IPS-20b (cell line): ENCODE results near the gene ADCY6.

Experiments used
- H3K27ac ChIP-seq: one replicate; pipeline ENCODE4 v1.5.1; 2013; ENCODE audit warnings: low read length
- H3K27me3 ChIP-seq: 2 replicates; pipeline ENCODE4 v1.6.1; 2013; ENCODE audit warnings: mild to moderate bottlenecking, low read length, inconsistent platforms; ENCODE audit not compliant: insufficient read depth
- H3K36me3 ChIP-seq: 2 replicates; pipeline ENCODE4 v1.6.1; 2013; ENCODE audit warnings: low read depth, mild to moderate bottlenecking, inconsistent platforms, low read length, moderate library complexity; ENCODE audit not compliant: insufficient read depth
- H3K4me1 ChIP-seq: 2 replicates; pipeline ENCODE4 v1.6.1; 2013; ENCODE audit warnings: mild to moderate bottlenecking, control low read depth, inconsistent platforms, low read length, moderate library complexity; ENCODE audit not compliant: insufficient read depth
- H3K4me3 ChIP-seq: 2 replicates; pipeline ENCODE4 v1.5.1; 2013; ENCODE audit warnings: mild to moderate bottlenecking, low read length, inconsistent platforms
- H3K9ac ChIP-seq: 2 replicates; pipeline ENCODE4 v1.6.1; 2013; ENCODE audit warnings: low read depth, mild to moderate bottlenecking, inconsistent platforms, low read length, moderate library complexity
- H3K9me3 ChIP-seq: 2 replicates; pipeline ENCODE4 v1.6.1; 2013; ENCODE audit warnings: mild to moderate bottlenecking, low read depth, low read length, inconsistent platforms; ENCODE audit not compliant: insufficient read depth

The ADCY6 gene

DNA sequence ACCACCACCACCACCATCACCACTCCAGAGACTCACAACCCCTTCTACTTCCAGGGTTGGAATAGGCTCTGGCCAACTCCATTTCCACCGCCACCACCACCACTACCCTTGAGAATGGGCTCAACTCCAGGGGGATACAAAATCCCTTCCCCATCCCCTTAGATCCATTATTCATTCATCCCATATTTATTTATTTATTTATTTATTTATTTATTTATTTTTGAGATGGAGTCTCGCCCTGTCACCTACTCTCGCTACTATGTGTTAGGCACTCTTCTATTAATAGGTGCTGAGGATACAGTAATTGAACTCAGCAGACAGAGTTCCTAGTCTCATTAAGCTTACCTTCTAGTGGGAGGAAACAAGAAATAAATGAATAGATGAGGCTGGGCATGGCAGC is 4.8 kb upstream of the ADCY6 start:
- Histone ChIP-seq H3K27ac (no peak overlapping the region), H3K4me3 (no peak overlapping the region), H3K4me1 (peaks cover 5% of the 10 kb centered on the region; the same call in 1 of the 2 replicates), H3K27me3 (no peaks in the 10 kb centered on the region), H3K9ac (no peak overlapping the region), H3K36me3 (no peaks in the 10 kb centered on the region), H3K9me3 (no peaks in the 10 kb centered on the region)

DNA sequence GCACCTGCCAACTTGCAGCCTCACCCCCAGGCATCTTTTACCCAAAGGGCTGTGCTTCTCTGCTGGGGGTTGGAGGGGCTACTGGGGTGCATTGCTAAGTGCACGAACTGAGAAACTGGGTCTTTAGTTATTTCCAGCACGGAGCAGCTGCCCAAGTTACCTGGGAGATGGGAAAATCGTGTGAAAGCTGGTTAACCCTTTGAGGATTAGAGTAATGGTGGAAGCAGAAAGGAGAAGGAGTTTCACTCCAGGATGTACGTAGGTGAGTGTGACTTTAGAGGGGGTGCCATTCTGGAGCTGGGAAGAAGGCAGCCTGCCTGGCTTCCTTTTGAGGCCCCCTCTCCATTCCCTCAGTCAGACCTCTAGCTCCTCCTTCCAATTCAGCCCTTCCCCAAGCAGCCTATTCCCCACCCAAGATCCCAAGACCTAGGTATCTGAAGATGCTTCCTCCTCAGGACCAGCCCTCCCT is 1.0 kb upstream of the ADCY6 start:
- Histone ChIP-seq H3K4me3 (peak overlapping the region; percentile 78; the same call in 1 of the 2 replicates), H3K27ac (no peak overlapping the region)

DNA sequence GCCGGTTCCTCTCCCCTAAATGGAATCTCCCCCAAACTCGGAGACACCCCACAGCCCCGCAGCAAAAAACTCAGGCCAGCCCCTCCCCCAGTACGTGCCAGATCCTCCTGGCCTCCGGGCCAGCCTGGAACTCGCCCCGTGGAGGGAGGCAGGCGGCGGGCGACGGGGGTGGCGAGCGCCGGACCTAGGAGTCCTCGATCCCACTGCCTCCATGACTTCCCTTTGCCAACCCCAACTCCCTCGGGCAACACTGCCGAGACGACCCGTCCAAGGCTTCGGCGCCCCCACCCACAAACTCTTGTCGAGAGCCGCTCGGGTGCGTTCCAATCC is 400 bp downstream of the ADCY6 start:
- no peaks in the 10 kb centered on the region for H3K9me3 ChIP-seq
- H3K27ac ChIP-seq = no peak overlapping the region
- no peaks in the 10 kb centered on the region for H3K36me3 ChIP-seq
- H3K9ac ChIP-seq = peak overlapping the region; percentile 75; the same call in 1 of the 2 replicates
- peak overlapping the region; percentile 85 for H3K4me3 ChIP-seq
- peaks cover 11% of the 10 kb centered on the region; the same call in 1 of the 2 replicates for H3K27me3 ChIP-seq
- H3K4me1 ChIP-seq = peaks cover 11% of the 10 kb centered on the region; the same call in 1 of the 2 replicates

More for the DNA sequence above, 1.0 kb upstream of the ADCY6 start:
- peaks cover 11% of the 10 kb centered on the region; the same call in 1 of the 2 replicates for H3K4me1 ChIP-seq
- H3K9me3 ChIP-seq = no peaks in the 10 kb centered on the region
- H3K27me3 ChIP-seq = peaks cover 11% of the 10 kb centered on the region; the same call in 1 of the 2 replicates
- peak overlapping the region; percentile 57; the same call in 1 of the 2 replicates for H3K9ac ChIP-seq
- H3K36me3 ChIP-seq = no peaks in the 10 kb centered on the region

DNA sequence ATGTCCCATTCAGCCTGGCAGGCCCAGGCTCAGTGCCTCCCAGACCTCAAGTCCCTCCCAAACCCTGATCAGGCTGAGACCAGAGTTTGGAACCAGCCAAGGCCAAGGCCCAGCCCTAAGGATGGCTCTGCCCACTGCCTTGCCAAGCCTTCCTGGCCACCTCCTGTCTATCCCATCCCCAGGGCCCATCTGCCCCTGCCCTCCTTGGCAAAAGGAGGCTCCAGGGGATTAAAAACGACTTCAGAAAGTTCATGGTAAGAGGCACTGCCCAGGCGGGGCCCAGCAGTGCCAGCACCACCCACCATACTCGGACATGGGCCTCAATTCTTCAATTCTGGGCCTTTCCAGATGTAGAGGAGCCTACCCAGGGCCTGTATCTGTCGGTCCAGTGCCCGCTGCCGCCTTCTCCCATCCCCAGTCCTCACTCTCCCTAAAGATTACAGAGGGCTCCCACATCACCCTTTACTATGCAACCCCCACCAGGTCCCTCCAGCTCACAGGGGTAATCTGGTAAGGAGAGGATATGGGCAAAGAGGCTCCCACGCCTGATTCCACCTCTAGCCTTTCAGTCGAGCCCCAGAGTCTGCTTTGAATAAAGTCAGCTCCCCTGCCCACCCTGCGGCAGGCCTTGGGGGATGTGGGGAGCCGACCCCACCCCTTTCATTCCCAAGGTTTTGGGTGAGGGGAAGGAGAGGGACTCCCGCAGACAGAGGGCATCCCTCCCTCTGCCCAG is 932 bp downstream of the ADCY6 start:
- H3K4me3 ChIP-seq = peak overlapping the region; percentile 85
- peak overlapping the region; percentile 75; the same call in 1 of the 2 replicates for H3K9ac ChIP-seq
- no peak overlapping the region for H3K27ac ChIP-seq

DNA sequence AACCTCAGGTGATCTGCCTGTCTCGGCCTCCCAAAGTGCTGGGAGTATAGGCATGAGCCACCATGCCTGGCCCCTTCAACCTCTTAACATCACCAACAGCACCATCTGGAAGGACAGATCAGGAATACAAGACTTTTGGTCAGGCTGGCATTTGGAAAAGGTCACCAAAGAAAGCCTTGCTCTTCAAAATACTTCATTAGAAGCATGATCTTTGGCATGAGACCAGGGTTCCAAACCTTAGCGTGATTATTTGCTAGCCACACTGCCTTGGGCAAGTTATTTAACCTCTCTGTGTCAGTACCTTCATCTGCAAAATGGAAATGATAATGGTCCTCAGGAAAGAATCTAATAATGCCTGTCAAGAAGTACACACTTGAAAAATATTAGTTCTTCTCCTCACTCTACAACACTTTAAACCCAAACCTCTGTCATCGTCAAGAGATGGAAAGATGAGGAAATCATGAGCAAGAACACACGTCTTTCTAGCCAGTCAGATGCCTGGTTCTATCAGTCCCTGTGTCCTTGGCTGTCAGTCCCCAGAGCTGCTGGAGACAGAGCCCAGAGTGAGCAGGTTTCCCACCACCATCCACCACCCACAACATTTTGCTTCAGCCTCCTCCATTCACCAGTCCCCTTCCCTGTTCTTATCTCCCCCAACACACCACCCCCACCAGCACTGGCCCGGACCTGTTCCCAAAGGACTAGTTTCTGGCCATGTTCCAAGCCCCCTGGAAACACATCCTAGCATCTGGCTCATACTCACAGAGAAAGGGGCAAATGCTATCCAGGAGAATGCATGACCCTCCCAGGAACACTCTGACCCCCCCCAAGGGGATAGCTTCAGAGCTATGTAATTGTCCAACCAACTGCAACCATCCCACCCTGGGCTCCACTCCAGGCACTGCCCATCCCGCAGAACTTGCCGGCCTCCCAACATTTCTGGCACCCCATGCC is 2.0 kb downstream of the ADCY6 start:
- Histone ChIP-seq H3K27ac (no peak overlapping the region), H3K36me3 (no peaks in the 10 kb centered on the region), H3K9ac (no peak overlapping the region), H3K4me1 (peaks cover 11% of the 10 kb centered on the region; the same call in 1 of the 2 replicates), H3K4me3 (peak overlapping the region; percentile 85; the same call in 1 of the 2 replicates), H3K9me3 (no peaks in the 10 kb centered on the region), H3K27me3 (peaks cover 11% of the 10 kb centered on the region; the same call in 1 of the 2 replicates)

More for the DNA sequence above, 932 bp downstream of the ADCY6 start:
- Histone ChIP-seq H3K9me3 (no peaks in the 10 kb centered on the region), H3K27me3 (peaks cover 11% of the 10 kb centered on the region; the same call in 1 of the 2 replicates), H3K4me1 (peaks cover 11% of the 10 kb centered on the region; the same call in 1 of the 2 replicates), H3K36me3 (no peaks in the 10 kb centered on the region)

DNA sequence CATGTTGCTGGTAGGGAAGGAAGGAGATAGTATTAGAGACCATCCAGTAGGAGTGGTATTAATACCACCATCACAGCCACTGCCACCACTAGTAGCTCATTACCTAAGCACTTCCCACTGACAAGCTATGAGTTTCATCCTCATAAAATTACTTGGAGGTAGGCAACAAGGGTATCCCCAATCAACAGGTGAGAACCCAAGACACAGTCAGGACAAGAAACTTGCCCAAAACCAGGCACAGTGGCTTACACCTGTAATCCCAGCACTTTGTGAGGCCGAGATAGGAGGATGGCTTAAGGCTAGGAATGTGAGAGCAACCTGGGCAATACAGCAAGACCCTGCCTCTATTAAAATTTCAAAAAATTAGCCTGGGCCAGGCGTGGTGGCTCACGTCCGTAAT is 5.5 kb downstream of the ADCY6 start:
- peaks cover 11% of the 10 kb centered on the region; the same call in 1 of the 2 replicates for H3K27me3 ChIP-seq
- no peak overlapping the region for H3K27ac ChIP-seq
- H3K9ac ChIP-seq = no peak overlapping the region
- H3K36me3 ChIP-seq = no peaks in the 10 kb centered on the region
- no peak overlapping the region for H3K4me3 ChIP-seq
- H3K9me3 ChIP-seq = no peaks in the 10 kb centered on the region
- peaks cover 9% of the 10 kb centered on the region; the same call in 1 of the 2 replicates for H3K4me1 ChIP-seq

DNA sequence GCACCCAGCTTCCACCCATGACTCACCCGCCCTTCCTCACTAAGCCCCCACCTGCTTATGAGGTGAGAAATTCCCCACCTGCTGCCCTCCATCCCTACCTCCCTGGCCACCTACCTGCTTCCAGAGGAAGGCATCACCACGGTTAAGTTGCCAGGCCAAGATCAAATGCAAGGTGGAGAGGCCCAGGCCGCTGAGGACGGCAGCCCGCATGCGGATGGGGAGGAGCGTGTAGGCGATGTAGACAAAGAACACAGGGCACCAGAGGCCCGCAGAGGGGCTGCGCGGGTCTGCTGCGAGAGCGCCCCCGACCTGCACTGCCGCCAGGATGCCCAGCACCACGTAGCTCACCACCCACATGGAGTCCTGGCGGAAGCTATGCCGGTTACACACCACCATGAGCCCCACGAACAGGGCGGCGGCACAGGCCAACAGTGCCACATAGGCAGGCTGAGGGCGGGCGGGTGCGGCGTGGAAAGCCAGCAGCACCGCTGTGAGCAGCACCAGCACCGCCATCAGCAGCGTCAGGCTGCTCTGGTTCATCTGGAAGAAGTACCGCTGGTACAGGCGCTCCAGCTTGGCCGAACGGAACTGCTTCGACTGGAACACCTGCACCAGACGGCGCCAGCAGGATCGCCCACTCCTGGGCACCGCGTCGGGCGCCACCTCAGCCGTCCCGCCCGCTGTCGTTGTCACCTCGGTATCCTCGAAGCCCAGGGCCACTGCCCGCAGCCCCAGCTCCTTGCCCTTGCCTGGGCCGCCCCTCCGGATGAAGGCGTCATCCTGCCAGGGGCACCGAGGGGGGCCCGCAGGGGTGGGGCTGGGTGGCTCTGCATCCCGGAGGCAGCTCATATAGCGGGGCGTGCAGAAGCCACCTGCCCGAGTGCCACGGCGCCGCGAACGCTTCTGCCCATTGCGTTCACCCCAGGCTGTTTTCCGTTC is 6.2 kb downstream of the ADCY6 start:
- no peak overlapping the region for H3K9ac ChIP-seq
- peaks cover 6% of the 10 kb centered on the region; the same call in 1 of the 2 replicates for H3K4me1 ChIP-seq
- H3K4me3 ChIP-seq = no peak overlapping the region
- peaks cover 5% of the 10 kb centered on the region; the same call in 1 of the 2 replicates for H3K27me3 ChIP-seq
- no peaks in the 10 kb centered on the region for H3K9me3 ChIP-seq
- H3K27ac ChIP-seq = no peak overlapping the region
- H3K36me3 ChIP-seq = no peaks in the 10 kb centered on the region

DNA sequence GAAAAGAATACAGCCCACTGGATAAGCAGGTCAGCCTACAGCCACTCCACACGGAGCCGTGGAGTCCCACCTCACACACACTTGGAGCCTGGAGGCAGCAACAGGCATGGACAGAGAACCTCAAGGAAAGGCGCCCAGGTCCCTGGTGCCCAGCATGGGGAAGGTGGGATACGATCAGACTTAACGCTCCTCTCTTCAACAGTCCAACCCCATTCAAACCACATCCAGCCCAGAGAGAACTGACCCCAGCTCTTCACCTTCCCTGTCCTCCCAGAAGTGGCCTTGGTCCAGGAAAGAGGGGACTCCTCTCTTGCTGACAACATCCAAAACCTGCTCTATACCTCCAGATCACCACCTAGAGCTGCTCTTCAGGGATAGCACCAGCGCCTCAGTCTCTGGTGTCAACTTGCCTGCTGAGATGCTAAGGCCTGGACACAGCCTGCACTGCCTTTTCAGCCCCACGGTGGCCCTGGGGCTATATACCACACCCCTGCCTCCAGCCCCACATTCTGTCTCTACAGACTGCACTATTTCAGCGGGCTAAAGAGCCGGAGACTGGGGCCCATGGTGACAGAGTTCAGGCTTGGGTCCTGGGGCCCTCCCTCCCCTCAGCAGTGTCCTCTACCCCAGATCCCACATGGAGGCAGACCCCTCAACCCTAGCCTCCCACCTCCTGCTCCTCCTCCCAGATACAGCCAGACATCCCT is 7.0 kb downstream of the ADCY6 start:
- Histone ChIP-seq H3K36me3 (no peaks in the 10 kb centered on the region), H3K4me3 (no peak overlapping the region), H3K9ac (no peak overlapping the region), H3K4me1 (peaks cover 10% of the 10 kb centered on the region; the same call in 1 of the 2 replicates), H3K27ac (no peak overlapping the region), H3K9me3 (no peaks in the 10 kb centered on the region), H3K27me3 (no peaks in the 10 kb centered on the region)

DNA sequence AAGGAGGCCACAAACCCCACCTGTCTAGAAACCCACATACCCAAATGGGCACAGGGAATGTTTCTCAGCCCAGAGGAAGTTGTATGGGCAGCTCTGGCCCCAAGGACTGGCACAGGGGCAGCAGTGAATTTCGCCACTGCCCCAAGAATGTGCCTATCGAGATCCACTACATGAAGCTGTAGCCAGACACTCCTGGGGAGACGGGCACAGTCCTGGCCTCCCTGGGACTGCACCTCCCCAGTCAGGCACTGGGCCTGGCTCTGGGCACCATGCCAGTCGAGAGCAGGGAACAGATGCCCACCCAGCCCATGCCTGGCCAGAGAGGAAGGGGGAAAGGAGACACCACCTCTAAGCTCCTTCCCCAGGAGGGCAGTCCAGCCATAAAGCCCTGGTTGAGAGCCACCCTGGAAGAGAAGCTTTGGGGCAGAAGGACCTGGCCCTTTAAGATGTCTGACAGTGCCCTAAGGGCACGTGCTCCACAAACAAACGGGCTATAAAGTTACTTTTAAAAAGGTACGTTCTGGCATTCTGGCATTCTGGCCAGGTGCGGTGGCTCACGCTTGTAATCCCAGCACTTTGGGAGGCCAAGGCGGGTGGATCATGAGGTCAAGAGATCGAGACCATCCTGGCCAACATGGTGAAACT is 8.4 kb downstream of the ADCY6 start:
- peaks cover 12% of the 10 kb centered on the region; the same call in 1 of the 2 replicates for H3K36me3 ChIP-seq
- no peaks in the 10 kb centered on the region for H3K9me3 ChIP-seq
- H3K4me3 ChIP-seq = no peak overlapping the region
- no peaks in the 10 kb centered on the region for H3K27me3 ChIP-seq
- H3K27ac ChIP-seq = no peak overlapping the region
- peaks cover 11% of the 10 kb centered on the region; the same call in 1 of the 2 replicates for H3K4me1 ChIP-seq
- no peak overlapping the region for H3K9ac ChIP-seq

DNA sequence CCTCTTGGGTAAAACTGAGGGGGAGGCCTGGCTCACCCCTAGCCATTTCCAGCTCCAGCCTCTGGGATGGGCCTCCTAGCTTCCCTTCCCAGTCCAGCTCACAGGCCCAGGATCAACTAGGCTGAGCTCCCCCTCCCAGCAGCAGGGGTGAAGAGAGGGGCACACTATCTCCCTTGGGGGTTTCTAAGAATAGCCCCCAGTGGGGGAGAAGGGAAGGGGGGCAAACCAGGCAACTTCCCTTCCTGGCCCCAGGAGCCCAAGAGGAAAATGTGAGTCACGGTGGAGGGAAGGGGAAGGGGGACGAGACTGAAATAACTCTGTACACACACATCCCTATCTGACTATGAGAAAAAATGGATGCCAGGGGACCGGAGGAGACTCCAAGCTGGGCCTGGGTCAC is 9.0 kb downstream of the ADCY6 start:
- H3K27ac ChIP-seq = no peak overlapping the region
- no peaks in the 10 kb centered on the region for H3K9me3 ChIP-seq
- no peak overlapping the region for H3K9ac ChIP-seq
- peaks cover 19% of the 10 kb centered on the region; the same call in 1 of the 2 replicates for H3K36me3 ChIP-seq
- H3K4me1 ChIP-seq = peaks cover 11% of the 10 kb centered on the region; the same call in 1 of the 2 replicates
- H3K4me3 ChIP-seq = no peak overlapping the region
- no peaks in the 10 kb centered on the region for H3K27me3 ChIP-seq
